Osteoblast (primary cell): ENCODE results near the gene YIPF5. TPM values are rescaled to one million over a fixed set of nuclear protein-coding genes. Genes with fewer than 3 reads are reported as not detected.

Source experiments
- DNase-seq: peaks from one replicate; pipeline ENCODE4 v3.0.0; 2011; ENCODE audit warnings: low spot score, mixed read lengths; ENCODE audit not compliant: insufficient read length; ENCODE audit errors: missing footprints
- H2AFZ ChIP-seq: 2 replicates; pipeline ENCODE4 v1.6.0; 2011; ENCODE audit warnings: mild to moderate bottlenecking, low read length
- H3K27ac ChIP-seq: 2 replicates; pipeline ENCODE4 v1.5.1; 2011; ENCODE audit warnings: mild to moderate bottlenecking, low read depth, low read length, moderate library complexity
- H3K27me3 ChIP-seq: 2 replicates; pipeline ENCODE4 v1.6.0; 2012; ENCODE audit warnings: mild to moderate bottlenecking, control low read depth, inconsistent platforms, low read length, moderate library complexity; ENCODE audit not compliant: insufficient read depth
- H3K36me3 ChIP-seq: 2 replicates; pipeline ENCODE4 v1.5.1; 2011; ENCODE audit warnings: mild to moderate bottlenecking, low read length, control low read depth, moderate library complexity; ENCODE audit not compliant: insufficient read depth
- H3K4me1 ChIP-seq: 2 replicates; pipeline ENCODE4 v1.5.1; 2011; ENCODE audit warnings: mild to moderate bottlenecking, low read length, control low read depth, moderate library complexity; ENCODE audit not compliant: insufficient read depth
- H3K4me2 ChIP-seq: 2 replicates; pipeline ENCODE4 v1.6.0; 2011; ENCODE audit warnings: mild to moderate bottlenecking, low read length; ENCODE audit not compliant: insufficient read depth
- H3K4me3 ChIP-seq: fragments of 200-600 bp; sonication (generic); 3 replicates; pipeline ENCODE4 v1.5.1; 2012; ENCODE audit warnings: mild to moderate bottlenecking, low read length, inconsistent platforms; ENCODE audit not compliant: insufficient read depth
- H3K79me2 ChIP-seq: 2 replicates; pipeline ENCODE4 v1.6.0; 2012; ENCODE audit warnings: mild to moderate bottlenecking, low read length, control low read depth, inconsistent platforms; ENCODE audit not compliant: insufficient read depth
- H3K9me3 ChIP-seq: 2 replicates; pipeline ENCODE4 v1.5.1; 2011; ENCODE audit warnings: low read depth, low read length, control low read depth
- H4K20me1 ChIP-seq: 2 replicates; pipeline ENCODE4 v1.6.0; 2012; ENCODE audit warnings: mild to moderate bottlenecking, low read length, control low read depth; ENCODE audit not compliant: insufficient read depth
- CTCF ChIP-seq: IDR thresholded peaks from 2 replicates; pipeline ENCODE4 v1.5.1; 2011; ENCODE audit warnings: mild to moderate bottlenecking, low read depth, low read length, moderate library complexity; ENCODE audit errors: extremely low read depth
- total RNA-seq: library from RNA; depleted of rRNA; stranded (reverse); fragments of >200 nt; gene quantifications from 2 replicates; pipeline ENCODE4 v1.2.3, GENCODE V29; 2012

YIPF5 gene
- total RNA-seq, 1 donor = 99.5 TPM

- Histone ChIP-seq H3K4me1 (peaks cover 46% of the 10 kb centered on the region), H3K9me3 (no peaks in the 10 kb centered on the region), H3K79me2 (no peaks in the 10 kb centered on the region), H3K4me3 (peak overlapping the region; percentile 14), H3K27ac (peak overlapping the region; percentile 42), H3K4me2 (peak overlapping the region; percentile 73), H2AFZ (peak overlapping the region; percentile 86), H4K20me1 (no peaks in the 10 kb centered on the region), H3K27me3 (no peaks in the 10 kb centered on the region), H3K36me3 (no peaks in the 10 kb centered on the region)
- TF ChIP-seq CTCF = peak; percentile 66
- no peak for DNase-seq
These were observed 21.5 kb upstream of the YIPF5 start for GRCh38 chr5:144191998-144192397.

- Histone ChIP-seq H3K79me2 (no peaks in the 10 kb centered on the region), H4K20me1 (no peaks in the 10 kb centered on the region), H3K27ac (peak overlapping the region; percentile 42), H2AFZ (peak overlapping the region; percentile 86), H3K9me3 (no peaks in the 10 kb centered on the region), H3K27me3 (no peaks in the 10 kb centered on the region), H3K36me3 (no peaks in the 10 kb centered on the region), H3K4me1 (peaks cover 47% of the 10 kb centered on the region), H3K4me3 (peak overlapping the region; percentile 14), H3K4me2 (peak overlapping the region; percentile 73)
- no peak for DNase-seq
- no peak for TF ChIP-seq CTCF
These were observed 21.1 kb upstream of the YIPF5 start for GRCh38 chr5:144191531-144191930.

- no peak for TF ChIP-seq CTCF
- DNase-seq = peak; percentile 57
- Histone ChIP-seq H3K4me3 (peak overlapping the region; percentile 1), H3K4me2 (peak overlapping the region; percentile 66), H4K20me1 (no peaks in the 10 kb centered on the region), H3K27ac (peak overlapping the region; percentile 58), H3K79me2 (no peaks in the 10 kb centered on the region), H3K4me1 (peaks cover 47% of the 10 kb centered on the region), H2AFZ (peak overlapping the region; percentile 49), H3K27me3 (no peaks in the 10 kb centered on the region), H3K9me3 (no peaks in the 10 kb centered on the region), H3K36me3 (no peaks in the 10 kb centered on the region)
These were observed 19.5 kb upstream of the YIPF5 start for GRCh38 chr5:144189800-144190429.

GRCh38 chr5:144187699-144188294, 17.3 kb upstream of the YIPF5 start:
- H3K4me1 ChIP-seq = peaks cover 47% of the 10 kb centered on the region
- no peak for TF ChIP-seq CTCF

More at GRCh38 chr5:144187699-144188294, 17.3 kb upstream of the YIPF5 start:
- H3K4me2 ChIP-seq = peak overlapping the region; percentile 5
- peak overlapping the region; percentile 26 for H2AFZ ChIP-seq
- H3K27ac ChIP-seq = peak overlapping the region; percentile 80
- no peak overlapping the region for H3K4me3 ChIP-seq
- no peaks in the 10 kb centered on the region for H3K27me3 ChIP-seq
- no peaks in the 10 kb centered on the region for H3K79me2 ChIP-seq
- no peaks in the 10 kb centered on the region for H3K36me3 ChIP-seq
- H4K20me1 ChIP-seq = no peaks in the 10 kb centered on the region
- H3K9me3 ChIP-seq = no peaks in the 10 kb centered on the region
- DNase-seq = no peak
